ENCODE data around the gene ZNF626. TPM values are rescaled to one million over a fixed set of nuclear protein-coding genes. Genes with fewer than 3 reads are reported as not detected.
"Not testable (repeated sequence)": the region's sequence is repeated elsewhere in the genome, so short reads cannot be mapped to it uniquely, and the experiment has no call there.

The ZNF626 gene
- total RNA-seq, 1 donor from 2014 or later: 11.5 TPM

DNA sequence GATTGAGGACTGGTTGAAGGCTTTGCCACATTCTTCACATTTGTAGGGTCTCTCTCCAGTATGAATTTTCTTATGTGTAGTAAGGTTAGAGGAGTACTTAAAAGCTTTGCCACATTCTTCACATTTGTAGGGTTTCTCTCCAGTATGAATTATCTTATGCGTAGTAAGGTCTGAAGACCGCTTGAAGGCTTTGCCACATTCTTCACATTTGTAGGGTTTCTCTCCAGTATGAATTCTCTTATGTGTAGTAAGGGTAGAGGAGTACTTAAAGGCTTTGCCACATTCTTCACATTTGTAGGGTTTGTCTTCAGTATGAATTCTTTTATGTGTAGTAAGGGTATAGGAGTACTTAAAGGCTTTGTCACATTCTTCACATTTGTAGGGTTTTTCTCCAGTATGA lies 36.8 kb downstream of the ZNF626 start:
- H3K27me3 ChIP-seq (ENCODE audit: control insufficient read depth in 3 of 3, insufficient read depth in 3 of 3, low read length in 3 of 3); H3K9ac ChIP-seq (ENCODE audit: low read depth in 1 of 3, low read length in 3 of 3); H3K4me1 ChIP-seq (ENCODE audit: control insufficient read depth in 3 of 3, insufficient read depth in 3 of 3, low read length in 3 of 3); H3K27ac ChIP-seq (ENCODE audit: low read depth, low read length); H3K36me3 ChIP-seq (ENCODE audit: control insufficient read depth in 3 of 3, insufficient read depth in 3 of 3, low read length in 3 of 3): not testable (repeated sequence)
- H3K9me3 ChIP-seq (ENCODE audit: control insufficient read depth in 3 of 3, low read length in 3 of 3): peaks cover 12 to 29% (median 13%) of the 10 kb centered on the region in 3 donors
- peak overlapping the region in 1 of 3 donors; percentile 43 for H3K4me3 ChIP-seq (ENCODE audit: low read length in 3 of 3)

DNA sequence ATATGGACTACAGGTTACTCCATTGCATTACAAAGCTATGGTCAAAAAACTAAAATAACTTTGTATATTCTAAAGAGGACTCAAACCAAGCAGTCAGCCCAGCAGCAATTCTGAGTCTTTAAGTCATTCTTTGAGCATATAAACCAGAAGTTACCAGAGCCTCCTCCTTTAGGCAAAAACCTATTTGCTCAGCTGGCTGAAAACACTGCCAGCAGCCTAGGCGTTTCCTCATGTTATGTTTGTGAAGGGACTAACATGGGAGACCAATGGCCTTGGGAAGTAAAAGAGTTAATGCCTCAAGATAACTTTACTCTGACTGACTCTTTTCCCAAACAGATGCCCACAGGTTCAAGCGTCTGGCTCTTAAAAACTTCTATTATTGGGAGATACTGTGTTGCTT lies 45.3 kb downstream of the ZNF626 start:
- peaks cover 0 to 10% (median 0%) of the 10 kb centered on the region in 3 donors for H3K9me3 ChIP-seq (ENCODE audit: control insufficient read depth in 3 of 3, low read length in 3 of 3)
- no peak overlapping the region for H3K9ac ChIP-seq (ENCODE audit: low read depth in 1 of 3, low read length in 3 of 3)
- H3K36me3 ChIP-seq (ENCODE audit: control insufficient read depth in 3 of 3, insufficient read depth in 3 of 3, low read length in 3 of 3): no peaks in the 10 kb centered on the region
- H3K27ac ChIP-seq (ENCODE audit: low read depth, low read length): no peak overlapping the region
- no peaks in the 10 kb centered on the region for H3K27me3 ChIP-seq (ENCODE audit: control insufficient read depth in 3 of 3, insufficient read depth in 3 of 3, low read length in 3 of 3)
- no peaks in the 10 kb centered on the region for H3K4me1 ChIP-seq (ENCODE audit: control insufficient read depth in 3 of 3, insufficient read depth in 3 of 3, low read length in 3 of 3)
- H3K4me3 ChIP-seq (ENCODE audit: low read length in 3 of 3): no peak overlapping the region

DNA sequence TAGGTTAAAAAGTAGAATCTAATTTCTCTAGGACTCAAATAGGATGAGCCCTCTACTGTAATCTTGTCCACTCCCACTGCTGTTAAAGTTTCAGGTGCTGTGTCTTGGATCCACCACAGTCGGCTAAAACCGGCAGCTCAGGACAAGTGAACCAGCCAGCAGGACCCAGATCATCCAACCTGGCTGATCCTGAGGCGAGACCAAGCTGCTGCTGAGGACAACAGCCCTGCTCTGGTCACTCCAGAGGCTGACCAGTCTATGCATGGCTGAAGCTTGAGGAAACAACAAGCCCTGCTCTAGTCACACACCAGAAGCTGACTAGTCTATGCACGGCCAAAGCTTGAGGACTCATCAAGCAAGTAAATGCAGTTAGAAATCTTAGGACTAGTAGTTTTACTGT lies 46.4 kb downstream of the ZNF626 start:
- H3K4me1 ChIP-seq (ENCODE audit: control insufficient read depth in 3 of 3, insufficient read depth in 3 of 3, low read length in 3 of 3); H3K9me3 ChIP-seq (ENCODE audit: control insufficient read depth in 3 of 3, low read length in 3 of 3); H3K9ac ChIP-seq (ENCODE audit: low read depth in 1 of 3, low read length in 3 of 3); H3K4me3 ChIP-seq (ENCODE audit: low read length in 3 of 3); H3K27ac ChIP-seq (ENCODE audit: low read depth, low read length); H3K27me3 ChIP-seq (ENCODE audit: control insufficient read depth in 3 of 3, insufficient read depth in 3 of 3, low read length in 3 of 3); H3K36me3 ChIP-seq (ENCODE audit: control insufficient read depth in 3 of 3, insufficient read depth in 3 of 3, low read length in 3 of 3): not testable (repeated sequence)

DNA sequence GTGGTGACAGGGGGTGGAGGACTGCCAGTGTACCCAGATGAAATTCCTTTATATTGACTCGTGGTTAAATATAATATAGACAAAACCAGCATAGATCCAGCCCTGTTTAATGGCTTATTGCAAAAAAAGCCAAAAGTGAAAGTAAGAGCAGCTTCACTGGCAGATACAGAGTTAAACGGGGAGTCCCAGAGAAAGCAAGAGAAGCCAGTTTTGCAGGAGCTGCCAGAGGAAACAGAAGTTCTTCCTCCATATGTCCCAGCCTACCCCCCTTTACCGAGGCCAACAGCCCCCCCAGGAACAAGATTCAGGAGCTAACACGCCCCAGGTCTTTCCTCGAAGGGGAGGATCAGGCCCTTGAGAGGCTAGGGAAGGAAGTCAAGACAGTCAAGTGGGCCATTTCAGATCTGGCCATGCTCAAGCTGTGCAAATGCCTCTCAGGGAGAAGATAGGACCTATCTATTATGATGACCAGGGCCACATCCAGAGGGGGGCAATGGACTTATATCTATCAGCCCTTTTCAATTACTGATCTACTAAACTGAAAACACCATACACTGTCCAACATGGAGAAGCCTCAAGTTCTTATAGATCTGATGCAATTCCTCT lies 48.6 kb downstream of the ZNF626 start:
- no peaks in the 10 kb centered on the region for H3K36me3 ChIP-seq (ENCODE audit: control insufficient read depth in 3 of 3, insufficient read depth in 3 of 3, low read length in 3 of 3)
- H3K4me3 ChIP-seq (ENCODE audit: low read length in 3 of 3): peak overlapping the region in 2 of 3 donors; percentile 27 to 31
- no peaks in the 10 kb centered on the region for H3K27me3 ChIP-seq (ENCODE audit: control insufficient read depth in 3 of 3, insufficient read depth in 3 of 3, low read length in 3 of 3)
- H3K9ac ChIP-seq (ENCODE audit: low read depth in 1 of 3, low read length in 3 of 3): no peak overlapping the region
- peaks cover 0 to 10% (median 3%) of the 10 kb centered on the region in 3 donors for H3K9me3 ChIP-seq (ENCODE audit: control insufficient read depth in 3 of 3, low read length in 3 of 3)
- no peaks in the 10 kb centered on the region for H3K4me1 ChIP-seq (ENCODE audit: control insufficient read depth in 3 of 3, insufficient read depth in 3 of 3, low read length in 3 of 3)
- no peak overlapping the region for H3K27ac ChIP-seq (ENCODE audit: low read depth, low read length)

DNA sequence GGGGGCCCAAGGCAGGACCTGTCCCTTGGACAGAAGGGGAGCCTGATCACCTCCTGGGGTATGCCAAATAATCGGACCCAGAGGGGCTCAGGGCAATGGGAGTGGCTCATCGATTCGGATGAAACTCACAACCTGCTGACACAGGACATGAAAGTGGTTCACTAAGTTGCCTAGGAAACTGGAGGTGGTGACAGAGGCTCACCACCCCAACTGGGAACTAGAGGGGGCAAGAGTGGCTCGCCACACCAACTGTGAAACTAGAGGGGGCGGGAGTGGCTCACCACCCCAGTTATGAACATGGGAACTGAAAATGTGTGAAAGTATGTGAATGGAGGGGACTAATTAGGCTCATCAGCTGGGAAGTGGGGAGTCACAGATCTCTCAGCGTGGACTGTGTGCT lies 49.5 kb downstream of the ZNF626 start:
- no peak overlapping the region for H3K4me3 ChIP-seq (ENCODE audit: low read length in 3 of 3)
- no peaks in the 10 kb centered on the region for H3K27me3 ChIP-seq (ENCODE audit: control insufficient read depth in 3 of 3, insufficient read depth in 3 of 3, low read length in 3 of 3)
- no peak overlapping the region for H3K9ac ChIP-seq (ENCODE audit: low read depth in 1 of 3, low read length in 3 of 3)
- no peaks in the 10 kb centered on the region for H3K4me1 ChIP-seq (ENCODE audit: control insufficient read depth in 3 of 3, insufficient read depth in 3 of 3, low read length in 3 of 3)
- no peaks in the 10 kb centered on the region for H3K36me3 ChIP-seq (ENCODE audit: control insufficient read depth in 3 of 3, insufficient read depth in 3 of 3, low read length in 3 of 3)
- no peak overlapping the region for H3K27ac ChIP-seq (ENCODE audit: low read depth, low read length)
- peaks cover 0 to 8% (median 3%) of the 10 kb centered on the region in 3 donors for H3K9me3 ChIP-seq (ENCODE audit: control insufficient read depth in 3 of 3, low read length in 3 of 3)

DNA sequence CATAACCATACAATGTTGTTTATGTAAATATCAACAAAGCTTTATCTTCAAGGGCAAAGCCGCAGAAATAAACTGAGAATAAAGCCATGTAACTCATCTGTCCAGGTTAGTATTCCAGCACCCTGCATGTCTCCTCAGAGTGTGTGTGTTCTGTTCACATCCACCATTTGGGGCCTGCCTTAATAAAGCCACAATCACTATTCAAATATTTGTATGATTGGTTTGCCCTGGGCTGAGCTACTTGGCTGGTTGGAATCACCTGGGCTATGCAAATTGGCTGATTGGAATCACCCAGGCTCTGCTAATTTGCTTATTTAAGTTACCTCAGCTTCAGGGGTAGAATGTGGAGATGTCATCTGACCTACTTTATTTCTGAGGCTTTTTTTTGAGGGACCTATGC lies 53.4 kb downstream of the ZNF626 start:
- Histone ChIP-seq H3K27ac (ENCODE audit: low read depth, low read length) (no peak overlapping the region), H3K27me3 (ENCODE audit: control insufficient read depth in 3 of 3, insufficient read depth in 3 of 3, low read length in 3 of 3) (no peaks in the 10 kb centered on the region), H3K4me3 (ENCODE audit: low read length in 3 of 3) (no peak overlapping the region), H3K4me1 (ENCODE audit: control insufficient read depth in 3 of 3, insufficient read depth in 3 of 3, low read length in 3 of 3) (no peaks in the 10 kb centered on the region), H3K36me3 (ENCODE audit: control insufficient read depth in 3 of 3, insufficient read depth in 3 of 3, low read length in 3 of 3) (no peaks in the 10 kb centered on the region), H3K9me3 (ENCODE audit: control insufficient read depth in 3 of 3, low read length in 3 of 3) (peaks cover 0 to 12% (median 3%) of the 10 kb centered on the region in 3 donors), H3K9ac (ENCODE audit: low read depth in 1 of 3, low read length in 3 of 3) (no peak overlapping the region)

Other genes starting within 250 kb of the ZNF626 start
- gene ZNF737, start 95.8 kb downstream of the ZNF626 start, total RNA-seq: 14.1 TPM
- gene ZNF66, start 114.7 kb upstream of the ZNF626 start, total RNA-seq: 13.6 TPM